Stomach smooth muscle (tissue), 2 donors: ENCODE data around the gene PIR.

Source experiments
- H3K27ac ChIP-seq: one replicate; pipeline ENCODE4 v1.7.0; 2013; ENCODE audit warnings: mild to moderate bottlenecking, low read length, inconsistent platforms
- H3K27me3 ChIP-seq, 2 donors: one replicate each; pipeline ENCODE4 v1.7.0; 2013; ENCODE audit warnings: low read length in 2 of 2; ENCODE audit not compliant: insufficient read depth in 2 of 2, control insufficient read depth in 1 of 2
- H3K36me3 ChIP-seq, 2 donors: one replicate each; pipeline ENCODE4 v1.7.0; 2013; ENCODE audit warnings: low read length in 2 of 2; ENCODE audit not compliant: control insufficient read depth in 2 of 2, insufficient read depth in 2 of 2
- H3K4me1 ChIP-seq: one replicate; pipeline ENCODE4 v1.7.0; 2013; ENCODE audit warnings: low read length; ENCODE audit not compliant: control insufficient read depth, insufficient read depth
- H3K4me3 ChIP-seq, 2 donors: one replicate each; pipeline ENCODE4 v1.7.0; 2013; ENCODE audit warnings: low read length in 2 of 2
- H3K9ac ChIP-seq, 2 donors: one replicate each; pipeline ENCODE4 v1.7.0; 2013; ENCODE audit warnings: low read length in 2 of 2, mild to moderate bottlenecking in 1 of 2
- H3K9me3 ChIP-seq, 2 donors: one replicate each; pipeline ENCODE4 v1.7.0; 2013; ENCODE audit warnings: low read length in 2 of 2; ENCODE audit not compliant: control insufficient read depth in 2 of 2
- donor health status: healthy.
- donor health status: Pancreatic carcinoma.

The PIR gene

GRCh38 chrX:15511563-15511962 is 18.4 kb upstream of the PIR start:
- no peak overlapping the region for H3K4me3 ChIP-seq
- H3K9me3 ChIP-seq = no peaks in the 10 kb centered on the region
- peaks cover 0 to 9% of the 10 kb centered on the region in 2 donors for H3K27me3 ChIP-seq
- H3K9ac ChIP-seq = no peak overlapping the region
- no peaks in the 10 kb centered on the region for H3K36me3 ChIP-seq
- no peak overlapping the region for H3K27ac ChIP-seq
- no peaks in the 10 kb centered on the region for H3K4me1 ChIP-seq

GRCh38 chrX:15509845-15510244 is 16.7 kb upstream of the PIR start:
- peaks cover 0 to 7% of the 10 kb centered on the region in 2 donors for H3K27me3 ChIP-seq
- no peaks in the 10 kb centered on the region for H3K9me3 ChIP-seq
- no peak overlapping the region for H3K4me3 ChIP-seq
- H3K27ac ChIP-seq = no peak overlapping the region
- no peaks in the 10 kb centered on the region for H3K4me1 ChIP-seq
- no peak overlapping the region for H3K9ac ChIP-seq
- H3K36me3 ChIP-seq = no peaks in the 10 kb centered on the region

- Histone ChIP-seq H3K27me3 (peaks cover 0 to 7% of the 10 kb centered on the region in 2 donors), H3K27ac (no peak overlapping the region), H3K9ac (no peak overlapping the region), H3K4me3 (no peak overlapping the region), H3K36me3 (no peaks in the 10 kb centered on the region), H3K9me3 (no peaks in the 10 kb centered on the region), H3K4me1 (no peaks in the 10 kb centered on the region)
These were observed 13.9 kb upstream of the PIR start for GRCh38 chrX:15507005-15507404.

GRCh38 chrX:15505101-15505500 is 12.0 kb upstream of the PIR start:
- H3K4me3 ChIP-seq = no peak overlapping the region
- H3K27ac ChIP-seq = no peak overlapping the region
- H3K36me3 ChIP-seq = no peaks in the 10 kb centered on the region
- no peaks in the 10 kb centered on the region for H3K9me3 ChIP-seq
- no peaks in the 10 kb centered on the region for H3K4me1 ChIP-seq
- peaks cover 0 to 7% of the 10 kb centered on the region in 2 donors for H3K27me3 ChIP-seq
- H3K9ac ChIP-seq = no peak overlapping the region

GRCh38 chrX:15504661-15505060 is 11.5 kb upstream of the PIR start:
- no peak overlapping the region for H3K27ac ChIP-seq
- no peaks in the 10 kb centered on the region for H3K9me3 ChIP-seq
- H3K9ac ChIP-seq = no peak overlapping the region
- H3K27me3 ChIP-seq = peaks cover 0 to 7% of the 10 kb centered on the region in 2 donors
- no peaks in the 10 kb centered on the region for H3K36me3 ChIP-seq
- no peak overlapping the region for H3K4me3 ChIP-seq
- H3K4me1 ChIP-seq = no peaks in the 10 kb centered on the region

GRCh38 chrX:15501506-15501905 is 8.4 kb upstream of the PIR start:
- no peaks in the 10 kb centered on the region for H3K4me1 ChIP-seq
- no peaks in the 10 kb centered on the region for H3K9me3 ChIP-seq
- H3K4me3 ChIP-seq = no peak overlapping the region
- peaks cover 0 to 2% of the 10 kb centered on the region in 2 donors for H3K27me3 ChIP-seq
- no peak overlapping the region for H3K27ac ChIP-seq
- no peaks in the 10 kb centered on the region for H3K36me3 ChIP-seq
- H3K9ac ChIP-seq = no peak overlapping the region

- Histone ChIP-seq H3K4me3 (no peak within 1 kb of the TSS), H3K9ac (no peak within 1 kb of the TSS), H3K27me3 (no peaks in the 10 kb centered on the region), H3K36me3 (no peaks in the 10 kb centered on the region), H3K9me3 (no peaks in the 10 kb centered on the region), H3K4me1 (no peaks in the 10 kb centered on the region), H3K27ac (no peak within 1 kb of the TSS)
These were observed 7.4 kb upstream of the PIR start, which contains the start of gene BMX for GRCh38 chrX:15500497-15500966. BMX (plus strand) TSS chrX:15500807; CDS start chrX:15508354, 7,547 bp downstream.

- H3K27ac ChIP-seq = no peak overlapping the region
- H3K4me1 ChIP-seq = no peaks in the 10 kb centered on the region
- H3K9ac ChIP-seq = no peak overlapping the region
- H3K36me3 ChIP-seq = no peaks in the 10 kb centered on the region
- H3K27me3 ChIP-seq = no peaks in the 10 kb centered on the region
- no peaks in the 10 kb centered on the region for H3K9me3 ChIP-seq
- H3K4me3 ChIP-seq = no peak overlapping the region
These were observed 6.8 kb upstream of the PIR start for GRCh38 chrX:15499976-15500375.

- no peak overlapping the region for H3K27ac ChIP-seq
- no peak overlapping the region for H3K4me3 ChIP-seq
- H3K27me3 ChIP-seq = no peaks in the 10 kb centered on the region
- no peaks in the 10 kb centered on the region for H3K36me3 ChIP-seq
- H3K4me1 ChIP-seq = no peaks in the 10 kb centered on the region
- no peaks in the 10 kb centered on the region for H3K9me3 ChIP-seq
- H3K9ac ChIP-seq = no peak overlapping the region
These were observed 5.6 kb upstream of the PIR start for GRCh38 chrX:15498741-15499140.

GRCh38 chrX:15497865-15498264 is 4.7 kb upstream of the PIR start:
- Histone ChIP-seq H3K27me3 (peaks cover 0 to 3% of the 10 kb centered on the region in 2 donors), H3K9me3 (no peaks in the 10 kb centered on the region), H3K4me1 (no peaks in the 10 kb centered on the region), H3K9ac (no peak overlapping the region), H3K36me3 (no peaks in the 10 kb centered on the region), H3K27ac (no peak overlapping the region), H3K4me3 (no peak overlapping the region)

- Histone ChIP-seq H3K27me3 (peaks cover 0 to 7% of the 10 kb centered on the region in 2 donors), H3K36me3 (no peaks in the 10 kb centered on the region), H3K4me3 (no peak overlapping the region), H3K27ac (no peak overlapping the region), H3K9ac (no peak overlapping the region), H3K9me3 (no peaks in the 10 kb centered on the region), H3K4me1 (no peaks in the 10 kb centered on the region)
These were observed 3.7 kb upstream of the PIR start for GRCh38 chrX:15496824-15497223.
